Measurements from ENCODE around the gene BCAN.
A peak's percentile ranks its signal among the peaks of the same experiment; 100 is the strongest.
"Not testable (repeated sequence)": the region's sequence is repeated elsewhere in the genome, so short reads cannot be mapped to it uniquely, and the experiment has no call there.

Gene BCAN

DNA sequence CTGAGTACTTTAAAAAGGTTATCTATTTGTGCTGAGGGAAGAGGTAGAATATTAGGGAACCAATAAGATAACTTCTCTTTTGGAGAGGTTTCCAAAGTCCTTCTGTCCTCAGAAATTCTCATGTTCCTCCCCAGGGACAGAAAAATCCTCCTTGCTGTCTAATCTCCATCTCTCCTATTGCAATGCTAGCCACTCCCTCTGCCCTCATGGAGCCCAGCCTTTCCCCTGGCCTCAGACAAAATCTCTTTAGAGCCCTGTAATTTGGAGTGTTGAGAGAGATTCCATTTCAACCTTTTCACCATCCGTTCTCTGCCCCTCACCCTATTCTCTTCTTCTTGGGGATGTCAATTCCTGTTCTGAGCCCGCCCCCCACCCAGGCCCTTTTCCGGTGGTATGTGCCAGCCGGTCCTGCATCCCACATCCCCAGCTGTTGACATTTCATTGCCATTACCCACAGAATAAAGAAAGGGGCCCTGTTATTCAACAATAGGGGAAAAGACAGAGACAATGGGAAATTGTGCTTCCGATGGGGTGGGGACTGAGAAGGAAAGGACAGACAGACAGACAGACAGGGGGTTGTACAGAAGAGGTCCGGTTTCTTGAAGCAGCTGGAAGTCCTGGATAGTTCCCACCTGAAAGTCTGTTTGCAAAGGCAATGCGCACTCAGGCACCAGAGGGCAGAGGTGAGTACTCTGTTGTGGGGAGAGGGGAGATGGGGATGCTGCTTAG is 22.9 kb upstream of the BCAN start, which contains the start of gene HAPLN2:
Gene HAPLN2 (plus strand): TSS at position 563 of the 729 bp plus-strand sequence. CDS start 4,076 bp downstream, outside the sequence.
- FAIRE-seq: no peak
- DNase-seq (ENCODE audit: low spot score): no peak

DNA sequence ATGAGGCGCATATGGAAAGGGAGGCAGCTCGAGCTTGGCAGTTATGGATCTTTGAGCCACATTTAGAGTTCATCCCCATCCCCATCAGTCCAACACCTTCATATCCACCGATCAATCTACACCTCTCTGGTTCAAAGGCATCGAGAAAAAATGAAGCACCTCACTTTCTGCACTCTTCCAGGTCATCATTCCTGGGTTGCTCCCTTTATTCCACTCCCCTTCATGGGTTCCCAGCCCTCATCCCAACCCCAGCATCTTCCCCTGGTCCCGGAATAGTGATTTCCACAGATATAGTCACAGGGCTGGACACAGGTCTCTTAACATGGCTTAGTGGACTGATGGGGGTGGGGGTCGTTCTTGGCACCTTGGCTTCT is 22.3 kb upstream of the BCAN start:
- no peak for FAIRE-seq

DNA sequence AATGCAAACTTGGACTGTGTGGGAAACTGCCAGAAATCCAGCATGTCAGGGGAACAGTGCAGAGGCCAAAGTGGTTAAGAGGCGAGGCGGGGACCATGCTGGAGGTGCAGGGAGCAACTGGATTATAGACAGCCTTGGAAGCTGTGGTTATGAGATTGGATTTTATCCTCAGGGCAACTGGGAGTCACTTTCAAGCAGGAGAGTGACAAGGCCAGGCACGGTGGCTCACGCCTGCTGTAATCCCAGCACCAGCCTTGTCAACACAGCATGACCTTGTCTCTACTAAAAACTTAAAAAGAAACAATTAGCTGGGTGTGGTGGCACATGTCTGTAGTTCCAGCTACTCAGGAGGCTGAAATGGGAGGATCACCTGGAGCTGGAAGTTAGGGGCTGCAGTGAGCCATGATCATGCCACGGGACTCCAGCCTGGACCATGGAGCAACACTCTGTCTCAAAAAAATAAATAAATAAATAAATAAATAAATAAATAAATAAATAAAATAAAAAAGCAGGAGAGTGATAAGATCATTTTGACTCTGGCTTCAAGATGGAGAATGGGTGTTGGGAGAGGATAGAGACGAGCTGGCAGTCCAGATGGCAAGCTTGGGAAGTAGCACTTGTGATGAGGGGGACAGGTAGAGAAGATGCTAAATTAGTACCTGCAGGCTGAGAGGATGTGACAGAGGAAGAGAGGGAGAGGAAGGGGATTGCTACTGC is 19.2 kb upstream of the BCAN start:
- DNase-seq (ENCODE audit: low spot score) (no peak), FAIRE-seq (no peak)

More for the DNA sequence above, 22.3 kb upstream of the BCAN start:
- DNase-seq (ENCODE audit: low spot score): no peak

DNA sequence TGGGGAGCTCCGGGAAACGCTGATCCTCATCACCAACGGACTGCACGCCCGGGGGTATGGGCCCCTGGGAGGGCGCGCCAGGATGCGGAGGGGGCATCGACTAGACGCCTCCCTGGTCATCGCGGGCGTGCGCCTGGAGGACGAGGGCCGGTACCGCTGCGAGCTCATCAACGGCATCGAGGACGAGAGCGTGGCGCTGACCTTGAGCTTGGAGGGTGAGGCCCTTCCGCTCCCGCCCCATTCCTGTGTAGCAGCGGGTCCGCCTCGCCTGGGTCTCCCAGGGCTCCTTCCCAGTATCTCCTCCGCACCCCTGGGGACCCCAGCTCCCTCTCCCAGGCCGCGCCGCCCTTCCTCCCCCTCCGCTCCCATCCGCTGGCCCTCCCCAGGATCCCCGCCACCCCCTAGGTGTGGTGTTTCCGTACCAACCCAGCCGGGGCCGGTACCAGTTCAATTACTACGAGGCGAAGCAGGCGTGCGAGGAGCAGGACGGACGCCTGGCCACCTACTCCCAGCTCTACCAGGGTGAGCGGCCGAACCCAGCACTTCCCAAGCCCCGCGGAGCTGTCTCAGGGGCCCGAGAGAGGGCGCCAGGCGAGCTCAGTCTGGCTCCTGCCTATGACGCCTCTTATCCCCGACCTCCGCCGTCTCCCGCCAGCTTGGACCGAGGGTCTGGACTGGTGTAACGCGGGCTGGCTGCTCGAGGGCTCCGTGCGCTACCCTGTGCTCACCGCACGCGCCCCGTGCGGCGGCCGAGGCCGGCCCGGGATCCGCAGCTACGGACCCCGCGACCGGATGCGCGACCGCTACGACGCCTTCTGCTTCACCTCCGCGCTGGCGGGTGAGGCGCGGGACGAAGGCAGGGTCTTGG is 17.7 kb upstream of the BCAN start:
- FAIRE-seq (no peak), DNase-seq (ENCODE audit: low spot score) (no peak)

DNA sequence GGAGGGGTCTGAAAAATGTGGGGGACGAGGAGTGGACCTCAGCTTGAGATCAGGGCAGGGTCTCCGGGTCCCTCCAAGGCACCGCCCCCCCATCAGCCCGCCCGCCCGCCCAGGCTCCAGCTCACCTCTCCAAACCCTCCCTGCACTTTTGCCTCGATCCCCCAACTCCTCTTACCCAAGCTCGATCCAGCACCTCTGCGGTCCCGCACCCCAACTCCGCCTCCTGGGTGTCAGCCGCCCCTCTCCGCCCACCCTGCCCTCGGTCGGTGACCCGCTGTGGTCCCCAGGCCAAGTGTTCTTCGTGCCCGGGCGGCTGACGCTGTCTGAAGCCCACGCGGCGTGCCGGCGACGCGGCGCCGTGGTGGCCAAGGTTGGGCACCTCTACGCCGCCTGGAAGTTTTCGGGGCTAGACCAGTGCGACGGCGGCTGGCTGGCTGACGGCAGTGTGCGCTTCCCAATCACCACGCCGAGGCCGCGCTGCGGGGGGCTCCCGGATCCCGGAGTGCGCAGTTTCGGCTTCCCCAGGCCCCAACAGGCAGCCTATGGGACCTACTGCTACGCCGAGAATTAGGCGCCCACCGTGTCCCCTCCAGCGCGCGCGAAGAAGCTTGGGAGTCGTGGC is 17.0 kb upstream of the BCAN start:
- FAIRE-seq: no peak
- no peak for DNase-seq (ENCODE audit: low spot score)

DNA sequence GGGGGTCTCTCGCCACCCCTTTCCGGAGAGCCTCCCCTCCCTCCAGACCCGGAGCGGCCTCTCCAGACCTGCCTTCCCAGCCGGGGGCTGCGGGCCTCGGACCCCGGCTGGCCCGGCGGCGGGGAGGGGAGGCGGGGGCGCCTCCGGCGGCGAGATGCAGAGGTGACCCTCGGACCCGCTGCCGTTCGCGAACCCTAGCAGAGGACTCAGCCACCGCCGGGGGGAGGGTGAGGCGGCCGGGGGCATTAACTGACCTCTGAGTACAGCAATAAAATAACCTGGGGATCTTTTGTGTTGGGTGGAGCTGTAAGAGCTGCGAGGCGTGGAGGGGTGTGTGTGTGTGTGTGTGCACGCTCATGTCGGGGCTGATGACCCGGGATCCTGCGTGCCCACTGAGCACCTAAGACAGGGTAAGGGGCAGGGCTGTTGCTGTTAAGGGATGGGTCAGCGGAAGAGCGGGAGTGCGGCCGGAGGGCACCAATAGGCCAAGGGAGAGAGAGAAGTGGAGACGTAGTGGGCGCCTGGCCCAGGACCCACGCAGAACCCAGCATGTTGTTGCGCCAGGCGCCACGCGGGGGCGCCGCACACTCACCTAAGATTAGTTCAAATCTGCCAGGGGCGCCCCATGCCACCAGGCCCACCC is 16.4 kb upstream of the BCAN start:
- no peak for DNase-seq (ENCODE audit: low spot score)

DNA sequence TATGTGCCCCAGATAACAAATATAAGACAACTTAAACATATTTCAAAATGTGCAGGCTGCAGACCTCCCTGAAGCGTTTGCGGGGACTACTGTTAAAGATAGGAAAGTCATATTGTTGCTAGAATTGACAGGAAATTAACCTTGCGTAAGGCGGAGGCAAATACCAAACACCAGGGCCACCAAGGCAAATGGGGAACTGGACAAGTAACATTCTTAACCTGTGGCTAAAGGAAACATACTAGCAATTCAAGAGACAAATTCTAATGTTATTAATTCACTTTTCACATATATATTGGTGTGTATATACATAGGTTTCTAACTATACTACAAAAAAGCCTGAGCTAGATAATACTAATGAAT is 15.9 kb upstream of the BCAN start:
- no peak for DNase-seq (ENCODE audit: low spot score)
- no peak for FAIRE-seq

More for the DNA sequence above, 16.4 kb upstream of the BCAN start:
- no peak for FAIRE-seq

DNA sequence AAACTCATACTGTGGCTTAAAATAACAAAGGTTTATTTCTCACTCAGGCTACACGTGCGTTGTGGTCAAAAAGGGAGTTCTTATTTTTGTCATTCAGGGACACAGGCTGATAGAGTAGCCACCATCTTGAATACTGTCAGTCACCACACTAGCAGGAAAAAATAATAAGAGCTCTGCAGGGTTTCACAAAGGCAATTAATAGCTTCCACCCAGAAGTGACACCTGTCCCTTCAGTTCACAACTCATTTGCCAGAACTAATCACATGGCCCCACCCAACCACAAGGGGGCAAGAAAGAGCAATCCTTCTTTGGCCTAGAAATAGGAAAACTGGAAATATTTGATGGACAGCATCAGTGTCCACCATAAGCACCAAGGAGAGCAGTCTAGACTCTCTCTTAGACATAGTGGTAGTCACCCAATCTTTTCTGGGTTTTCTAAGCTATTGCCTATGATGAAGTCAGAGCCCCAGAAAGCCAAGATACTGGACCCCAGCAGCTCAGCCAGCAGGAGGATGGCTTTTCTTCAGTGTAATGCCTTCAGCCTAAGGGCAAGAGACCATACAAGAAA is 14.5 kb upstream of the BCAN start:
- DNase-seq (ENCODE audit: low spot score) (peak; percentile 29), FAIRE-seq (no peak)

DNA sequence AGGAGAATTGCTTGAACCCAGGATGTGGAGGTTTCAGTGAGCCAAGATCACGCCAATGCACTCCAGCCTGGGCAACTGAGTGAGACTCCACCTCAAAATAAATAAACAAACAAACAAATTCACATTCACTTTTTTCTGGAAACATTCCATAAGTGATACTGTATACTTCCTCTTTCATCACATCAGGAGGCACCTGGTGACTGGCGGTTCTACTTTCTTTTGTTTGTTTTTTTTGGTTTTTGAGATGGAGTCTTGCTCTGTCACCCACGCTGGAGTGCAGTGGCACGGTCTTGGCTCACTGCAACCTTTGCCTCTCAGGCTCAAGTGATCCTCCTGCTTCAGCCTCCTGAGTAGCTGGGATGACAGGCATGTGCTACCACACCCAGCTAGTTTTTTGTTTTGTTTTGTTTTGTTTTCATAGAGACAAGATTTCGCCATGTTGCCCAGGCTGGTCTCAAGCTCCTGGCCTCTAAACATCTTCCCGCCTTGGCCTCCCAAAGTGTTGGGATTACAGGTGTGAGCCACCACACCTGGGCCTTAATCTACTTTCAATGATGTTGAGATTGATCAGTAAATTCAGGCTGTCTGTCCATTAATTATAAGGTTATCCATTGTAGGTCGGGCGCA is 12.0 kb upstream of the BCAN start:
- no peak for DNase-seq (ENCODE audit: low spot score)
- no peak for FAIRE-seq

DNA sequence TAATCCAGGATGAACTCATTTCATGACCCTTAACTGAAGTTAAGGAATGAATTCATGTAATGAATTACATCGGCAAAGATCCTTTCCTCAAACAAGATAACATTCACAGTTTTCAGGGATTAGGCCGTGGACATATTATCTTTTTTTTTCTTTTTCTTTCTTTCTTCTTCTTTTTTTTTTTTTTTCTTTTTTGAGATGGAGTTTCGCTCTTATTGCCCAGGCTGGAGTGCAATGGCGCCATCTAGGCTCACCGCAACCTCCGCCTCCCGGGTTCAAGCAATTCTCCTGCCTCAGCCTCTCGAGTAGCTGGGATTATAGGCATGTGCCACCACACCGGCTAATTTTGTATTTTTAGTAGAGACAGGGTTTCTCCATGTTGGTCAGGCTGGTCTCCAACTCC is 10.8 kb upstream of the BCAN start:
- not testable (repeated sequence) for DNase-seq (ENCODE audit: low spot score); FAIRE-seq

DNA sequence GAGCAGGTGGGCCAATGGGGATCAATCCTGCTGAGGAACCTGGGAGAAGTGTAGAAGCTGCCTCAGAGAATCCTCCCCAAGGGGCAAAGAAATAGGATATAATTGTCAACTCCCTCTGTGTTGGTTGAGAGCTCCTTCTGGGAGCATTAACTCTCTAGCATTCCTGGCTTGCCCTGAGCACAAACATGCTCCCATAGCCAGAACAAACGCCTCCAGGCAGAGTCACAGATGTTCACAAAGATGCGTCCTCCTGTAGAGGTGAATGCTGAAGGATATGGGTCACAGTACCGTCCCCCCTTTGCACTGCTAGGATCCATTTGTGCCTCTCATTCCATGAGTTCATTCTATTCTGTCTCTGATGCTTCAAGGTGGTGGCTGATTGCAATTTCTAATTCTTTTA is 9.6 kb upstream of the BCAN start:
- DNase-seq (ENCODE audit: low spot score): no peak
- no peak for FAIRE-seq

DNA sequence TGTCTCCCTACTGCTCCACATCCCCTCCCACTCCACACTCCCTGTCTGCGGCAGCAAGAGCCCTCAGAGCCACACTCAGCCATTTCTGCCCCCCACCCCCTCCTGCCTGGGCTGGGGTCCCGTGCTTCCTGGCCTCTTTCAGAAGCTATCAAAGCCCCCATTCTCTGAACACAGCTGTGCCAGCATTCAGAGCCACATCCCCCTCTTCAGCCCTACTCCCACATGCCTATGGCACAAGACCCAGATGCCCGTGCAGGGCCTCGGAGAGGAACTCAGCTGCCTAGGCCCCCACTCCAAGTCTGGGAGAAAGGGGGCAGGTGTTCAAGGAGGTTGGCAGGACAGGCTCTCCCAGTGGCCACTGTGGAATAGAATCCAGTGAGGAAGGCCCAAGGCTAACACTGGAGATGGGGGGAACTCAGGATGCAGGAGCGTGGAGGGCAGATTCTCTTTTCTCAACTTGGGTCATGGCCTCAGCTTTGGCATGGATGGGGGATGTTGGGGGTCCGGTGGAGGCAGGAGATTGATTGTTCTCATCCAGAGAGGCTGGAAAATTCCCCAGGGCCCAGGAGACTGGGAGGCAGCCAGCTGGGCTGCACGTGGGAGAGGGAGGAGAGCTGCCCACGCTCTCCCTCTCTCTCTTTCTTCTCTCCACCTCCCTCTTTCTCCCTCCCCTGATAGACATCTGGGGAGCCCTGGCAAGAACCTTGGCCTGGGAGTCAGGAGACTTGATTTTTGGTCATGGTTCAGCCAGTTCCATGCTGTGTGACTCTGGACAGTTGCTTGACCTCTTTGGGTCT is 3.5 kb upstream of the BCAN start:
- no peak for FAIRE-seq

DNA sequence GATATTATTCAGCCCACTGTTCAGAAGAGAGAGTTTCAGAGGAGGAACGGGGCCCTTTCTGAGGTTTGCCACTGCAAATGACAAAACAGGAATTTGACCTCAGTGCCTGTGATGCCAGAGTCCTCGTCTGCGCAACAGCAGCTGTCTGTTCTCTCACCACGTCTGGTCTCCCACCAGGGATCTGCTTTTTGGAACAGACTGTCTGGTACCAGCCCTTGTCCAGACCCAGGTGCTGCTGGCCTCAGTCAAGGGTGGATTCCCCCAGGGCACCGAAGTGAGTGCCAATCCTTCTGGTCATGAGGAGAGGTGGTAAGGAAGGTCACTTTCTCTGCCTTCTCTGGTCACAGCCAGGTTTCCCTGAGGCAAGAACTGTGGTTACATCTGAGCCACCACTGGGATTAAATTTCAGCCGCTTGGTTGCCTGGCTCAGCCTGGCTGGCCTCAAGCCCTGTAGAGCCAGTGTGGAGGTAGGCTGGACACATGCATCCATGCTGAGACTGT is 2.3 kb upstream of the BCAN start:
- peak; percentile 8 for DNase-seq (ENCODE audit: low spot score)
- FAIRE-seq: no peak

More for the DNA sequence above, 3.5 kb upstream of the BCAN start:
- no peak for DNase-seq (ENCODE audit: low spot score)

DNA sequence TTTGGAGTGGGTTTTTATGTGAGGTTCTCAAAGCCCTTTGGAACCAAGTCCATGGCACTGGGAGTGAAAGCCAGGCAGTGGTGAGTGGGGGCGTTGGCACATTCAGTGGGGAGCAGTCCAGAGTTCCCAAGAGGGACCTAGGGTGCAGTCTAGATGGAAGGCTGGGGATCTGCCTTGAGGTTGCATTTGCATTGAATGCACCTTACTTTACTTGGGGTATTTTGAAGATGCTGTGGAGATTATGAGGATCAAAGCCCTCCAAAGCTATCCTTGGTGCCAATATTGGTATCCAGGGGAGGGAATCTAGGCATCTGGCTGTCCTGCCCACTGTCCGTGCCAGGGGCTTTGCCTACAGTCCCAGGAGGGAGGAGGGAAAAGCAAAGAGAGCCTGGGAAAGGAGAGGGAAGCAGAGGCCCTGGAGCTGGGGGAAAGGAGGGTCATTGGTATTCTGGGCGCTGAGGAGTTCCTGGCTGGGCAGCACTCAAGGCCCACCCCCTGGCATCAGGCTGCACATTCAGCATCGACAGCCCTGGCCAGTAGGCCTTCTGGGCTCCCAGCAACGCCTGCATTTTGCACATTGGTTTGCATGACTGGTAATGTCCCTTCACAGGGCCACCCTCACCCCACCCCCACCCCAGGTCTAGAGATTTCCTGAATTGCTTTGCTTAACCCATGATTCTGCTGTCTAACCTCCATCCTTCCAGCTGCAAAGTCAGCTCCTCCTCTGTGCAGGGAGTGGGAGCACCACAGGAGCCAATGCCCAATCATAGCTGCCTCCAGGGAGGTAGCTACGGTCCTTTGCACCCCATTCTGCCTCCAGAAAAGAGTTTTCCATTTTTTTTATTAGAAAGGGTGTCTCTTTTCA is 843 bp upstream of the BCAN start:
- DNase-seq (ENCODE audit: low spot score): no peak
- FAIRE-seq: no peak

DNA sequence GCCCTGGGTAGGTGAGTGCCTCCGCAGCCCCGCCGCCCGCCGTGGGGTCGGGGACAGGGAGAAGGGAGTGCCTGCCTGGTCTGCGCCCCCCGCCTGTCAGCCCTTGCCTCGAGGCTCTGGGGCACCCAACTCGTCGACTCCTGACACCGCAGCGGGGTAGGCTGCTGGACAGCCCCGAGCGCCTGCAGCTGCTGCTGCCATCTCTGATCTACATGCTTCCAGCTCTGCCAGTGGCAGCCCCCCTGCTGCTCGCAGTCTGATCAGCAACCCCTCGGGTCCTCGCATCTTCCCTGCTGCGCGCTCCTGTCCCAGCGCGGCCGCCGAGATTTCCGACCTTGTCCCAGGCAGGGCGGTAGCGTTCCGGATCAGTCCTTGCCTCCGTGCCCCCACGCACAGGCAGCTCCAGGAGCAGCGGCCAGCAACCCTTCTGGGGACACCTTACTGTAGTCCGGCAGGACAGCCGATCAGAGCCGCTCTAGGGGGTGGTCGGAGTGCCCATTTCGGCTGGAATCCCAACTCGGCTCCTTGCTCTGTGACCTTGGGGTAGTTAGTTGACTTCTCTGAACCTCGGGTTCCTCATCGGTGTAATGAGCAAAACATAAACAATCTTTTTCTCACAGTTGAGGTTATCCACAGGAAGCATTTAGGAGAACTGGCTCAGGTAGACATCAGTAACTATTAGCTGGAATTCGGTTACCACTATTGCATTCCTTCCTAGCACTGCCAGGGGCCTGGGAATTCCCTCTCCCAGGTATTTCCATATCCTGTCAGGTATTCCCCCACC is 540 bp downstream of the BCAN start:
- DNase-seq (ENCODE audit: low spot score) (no peak), FAIRE-seq (no peak)

DNA sequence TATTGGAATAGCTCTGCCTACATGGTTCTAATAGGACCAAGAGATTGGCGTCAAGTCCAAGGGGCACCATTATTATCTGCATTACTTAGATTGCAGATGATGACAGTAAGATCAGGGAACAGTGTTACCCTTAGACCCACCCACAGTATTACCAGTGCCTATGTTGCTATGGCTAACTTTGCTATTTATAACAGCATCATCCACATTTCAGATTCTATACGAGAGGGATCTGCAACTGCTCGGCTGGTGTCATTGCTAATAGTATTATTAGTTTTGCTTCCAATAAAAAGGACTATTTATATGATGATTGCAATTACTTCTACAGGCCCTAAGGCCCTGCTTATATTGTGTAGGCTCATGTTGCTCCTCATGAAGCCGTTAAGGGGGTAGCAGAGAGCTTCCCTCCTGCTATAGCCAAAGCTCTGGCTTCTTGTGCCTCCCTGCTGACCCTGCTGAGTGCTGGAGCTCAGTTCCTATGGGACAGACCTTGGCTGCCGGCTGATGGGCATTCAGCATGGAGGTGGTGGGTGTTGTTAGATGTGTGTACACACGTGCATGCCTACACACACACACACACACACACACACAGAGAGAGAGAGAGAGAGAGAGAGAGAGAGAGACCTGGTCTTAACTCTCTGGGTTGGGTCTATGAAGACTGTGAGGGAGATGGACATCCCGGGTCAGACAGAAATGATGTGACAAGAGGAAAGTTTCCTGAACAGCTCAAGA is 1.3 kb downstream of the BCAN start:
- DNase-seq (ENCODE audit: low spot score) (no peak), FAIRE-seq (no peak)

DNA sequence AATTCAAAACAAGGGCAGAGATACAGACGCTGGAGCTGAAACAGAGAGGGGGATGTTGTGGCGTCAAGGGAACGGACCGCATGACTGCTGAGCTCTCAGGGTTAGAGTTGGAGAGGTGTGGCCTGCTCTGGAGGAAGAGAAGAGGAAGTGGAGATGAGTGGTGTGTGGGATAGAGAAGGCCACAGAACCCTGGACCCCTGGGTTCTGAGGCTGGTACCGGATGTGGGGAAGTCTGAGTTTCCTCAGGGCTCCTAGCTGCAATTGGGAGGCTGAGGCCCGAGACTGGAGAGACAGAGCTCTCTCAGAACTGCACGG is 1.8 kb downstream of the BCAN start:
- FAIRE-seq: no peak
- DNase-seq (ENCODE audit: low spot score): no peak

Measured in RCC 7860 (cell line).